ENCODE data around the gene ROR2.

The ROR2 gene

DNA sequence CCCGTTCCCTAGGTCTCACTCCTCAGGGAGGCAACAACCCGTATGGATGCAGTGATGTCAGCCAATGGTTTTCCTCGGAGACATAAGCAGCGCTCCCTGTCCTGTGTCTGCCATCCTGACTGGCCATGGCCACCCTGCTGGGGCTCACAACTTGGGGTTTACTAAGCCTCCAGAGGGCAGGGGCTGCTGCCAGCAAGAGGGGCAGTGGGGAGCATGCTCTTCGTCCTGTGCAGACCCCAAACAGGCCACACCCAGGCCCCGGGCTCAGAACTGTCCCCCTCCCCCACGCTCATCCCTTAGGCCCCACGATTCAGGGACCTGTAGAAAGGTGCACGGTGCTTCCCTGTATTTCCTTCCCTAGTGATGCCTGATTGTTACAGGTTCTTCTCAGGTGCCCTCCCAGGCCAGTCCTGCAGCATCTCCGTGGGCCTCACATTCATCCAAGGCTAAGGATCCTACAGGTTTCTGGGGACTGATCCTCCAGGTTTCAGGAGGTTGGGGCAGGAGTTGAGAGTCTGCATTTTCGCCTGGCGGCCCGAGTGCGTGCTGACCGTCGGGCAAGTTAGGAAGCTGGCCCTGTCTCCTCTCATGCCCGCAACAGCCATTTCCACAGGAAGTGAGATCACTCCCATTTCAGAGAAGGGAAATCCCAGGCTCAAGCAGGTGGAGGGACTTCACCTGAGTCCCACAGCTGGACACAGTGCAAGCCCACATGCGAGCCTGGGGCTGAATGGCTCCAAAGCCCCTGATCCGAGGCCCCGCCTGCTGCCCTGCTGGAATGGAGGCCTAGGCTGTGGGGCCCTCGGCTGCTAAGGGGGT lies 217.6 kb downstream of the ROR2 start:
- DNase-seq = no peak

DNA sequence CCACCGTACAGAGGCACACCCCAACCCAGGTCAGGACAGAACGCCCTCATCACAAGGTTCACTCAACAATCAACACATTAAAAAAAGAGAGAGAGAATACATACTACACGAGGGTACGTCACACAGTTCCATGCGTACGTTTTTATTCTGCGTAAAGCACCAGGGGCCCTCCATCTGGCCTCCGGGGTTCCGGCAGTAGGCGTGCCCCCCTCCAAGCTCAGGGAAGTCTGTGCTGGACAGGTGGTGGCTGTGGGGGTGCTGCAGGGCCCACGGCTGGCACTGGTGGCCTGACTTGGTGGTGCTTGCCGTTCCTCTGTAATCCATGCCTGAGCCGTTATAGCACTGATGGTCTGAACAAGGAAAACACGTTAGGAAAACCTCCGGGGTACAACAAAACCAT lies 219.2 kb downstream of the ROR2 start:
- DNase-seq = no peak

DNA sequence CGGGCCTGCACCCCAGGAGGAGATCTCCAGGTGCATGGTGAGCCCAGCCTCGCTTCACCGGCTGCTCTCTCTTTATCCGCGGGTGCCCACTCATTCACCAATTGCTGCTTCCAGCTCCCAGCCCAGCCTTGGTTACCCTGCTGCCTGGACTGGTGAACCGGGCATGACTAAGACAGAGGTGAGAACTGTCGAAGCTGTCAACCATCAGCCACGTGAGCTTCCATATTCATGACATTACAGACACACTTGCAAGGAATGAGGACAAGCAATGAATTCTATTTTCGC lies 220.5 kb downstream of the ROR2 start:
- DNase-seq = no peak

DNA sequence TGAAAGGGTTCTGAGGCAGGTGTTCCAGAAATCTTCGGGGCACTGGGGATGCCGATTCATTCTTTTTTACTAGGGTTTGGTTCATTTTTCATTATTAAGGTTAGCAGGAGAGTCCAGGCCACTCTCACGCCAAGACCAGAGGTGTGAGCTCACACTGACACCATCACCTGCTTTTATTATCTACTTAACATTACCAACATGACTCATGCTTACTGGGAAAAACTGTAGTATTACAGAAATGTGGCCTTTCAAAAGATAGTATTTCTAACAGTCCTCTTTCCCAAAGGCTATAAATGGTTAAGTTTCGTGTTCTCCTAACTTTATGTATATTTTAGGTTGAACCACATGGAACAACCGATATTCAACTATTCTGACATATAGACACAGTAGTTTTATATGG lies 222.1 kb downstream of the ROR2 start:
- no peak for DNase-seq

DNA sequence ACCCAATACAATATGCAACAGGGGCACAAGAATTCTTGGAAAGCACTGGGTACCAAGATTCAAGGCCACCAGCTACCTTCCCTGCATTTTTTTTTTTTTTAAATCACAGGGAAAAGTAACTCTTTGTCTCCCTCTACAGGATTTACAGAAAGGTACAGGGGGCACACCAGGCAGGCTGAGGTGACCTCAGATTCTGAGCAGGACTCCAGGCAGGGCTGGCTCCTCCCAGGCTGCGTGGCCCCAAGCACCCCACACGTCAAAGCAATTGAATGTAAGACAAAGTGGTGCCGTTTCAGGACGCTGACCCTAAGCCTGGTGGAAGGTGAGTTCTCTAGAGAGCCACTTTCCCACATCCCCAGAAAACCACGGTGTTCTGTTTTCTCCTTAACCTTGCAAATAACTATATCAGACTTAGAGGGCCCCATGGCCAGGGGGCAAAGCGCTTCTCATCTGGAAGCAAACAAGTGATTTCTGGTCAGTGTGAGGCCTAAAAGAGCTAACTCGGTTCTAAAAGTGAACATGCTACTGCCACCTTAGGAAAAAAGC lies 222.6 kb downstream of the ROR2 start:
- DNase-seq = peak; percentile 83

DNA sequence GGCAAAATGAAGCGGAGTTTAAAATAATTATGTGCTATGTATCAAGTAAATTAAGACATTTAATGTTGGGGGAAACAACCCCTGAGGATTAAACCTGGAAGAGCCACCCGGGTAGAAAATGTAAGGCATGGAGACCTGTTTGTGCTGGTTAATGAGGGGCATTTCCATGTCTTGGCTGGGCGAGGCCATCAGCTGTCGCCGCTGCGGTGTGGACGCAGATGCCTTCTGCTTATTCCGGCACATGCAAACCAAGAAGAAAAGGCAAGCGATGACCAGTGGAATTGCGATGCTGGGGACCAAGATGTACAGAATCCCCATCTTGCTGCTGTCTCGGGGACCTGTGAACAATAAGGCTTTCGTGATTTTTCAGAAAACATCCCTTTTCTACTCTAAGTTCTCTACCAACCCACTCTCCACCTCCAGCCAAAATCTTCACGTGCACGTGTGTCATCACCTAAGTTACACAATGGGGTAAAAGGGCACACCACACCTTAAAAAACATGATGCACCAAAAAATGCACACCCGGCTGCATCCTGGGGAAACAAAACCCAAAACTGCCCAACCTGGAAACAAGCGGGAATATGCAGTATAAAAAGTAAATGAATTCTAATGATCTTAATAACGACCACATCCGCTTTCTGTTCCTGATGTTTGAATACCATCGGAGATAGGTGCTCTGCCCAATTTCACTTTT lies 223.5 kb downstream of the ROR2 start:
- no peak for DNase-seq

DNA sequence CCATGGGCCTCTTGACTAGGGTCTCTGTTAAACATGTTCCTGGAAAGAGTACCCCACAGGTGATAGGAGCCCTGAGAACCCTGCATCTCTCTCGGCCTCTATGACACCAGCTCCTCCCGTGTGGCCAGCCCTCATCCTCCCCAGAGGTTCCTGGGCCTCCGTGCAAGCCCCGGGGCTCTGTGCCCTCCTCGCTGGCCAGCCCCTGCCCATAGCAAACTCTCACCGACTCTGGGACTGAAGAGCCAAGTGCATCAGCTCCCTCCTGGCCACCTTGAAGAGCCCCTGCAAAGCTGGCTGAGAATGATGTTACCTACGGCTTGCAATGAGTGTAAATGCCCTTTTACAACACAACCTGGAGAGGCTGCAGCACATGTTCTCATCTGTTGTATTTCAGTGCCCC lies 224.4 kb downstream of the ROR2 start:
- DNase-seq = no peak

DNA sequence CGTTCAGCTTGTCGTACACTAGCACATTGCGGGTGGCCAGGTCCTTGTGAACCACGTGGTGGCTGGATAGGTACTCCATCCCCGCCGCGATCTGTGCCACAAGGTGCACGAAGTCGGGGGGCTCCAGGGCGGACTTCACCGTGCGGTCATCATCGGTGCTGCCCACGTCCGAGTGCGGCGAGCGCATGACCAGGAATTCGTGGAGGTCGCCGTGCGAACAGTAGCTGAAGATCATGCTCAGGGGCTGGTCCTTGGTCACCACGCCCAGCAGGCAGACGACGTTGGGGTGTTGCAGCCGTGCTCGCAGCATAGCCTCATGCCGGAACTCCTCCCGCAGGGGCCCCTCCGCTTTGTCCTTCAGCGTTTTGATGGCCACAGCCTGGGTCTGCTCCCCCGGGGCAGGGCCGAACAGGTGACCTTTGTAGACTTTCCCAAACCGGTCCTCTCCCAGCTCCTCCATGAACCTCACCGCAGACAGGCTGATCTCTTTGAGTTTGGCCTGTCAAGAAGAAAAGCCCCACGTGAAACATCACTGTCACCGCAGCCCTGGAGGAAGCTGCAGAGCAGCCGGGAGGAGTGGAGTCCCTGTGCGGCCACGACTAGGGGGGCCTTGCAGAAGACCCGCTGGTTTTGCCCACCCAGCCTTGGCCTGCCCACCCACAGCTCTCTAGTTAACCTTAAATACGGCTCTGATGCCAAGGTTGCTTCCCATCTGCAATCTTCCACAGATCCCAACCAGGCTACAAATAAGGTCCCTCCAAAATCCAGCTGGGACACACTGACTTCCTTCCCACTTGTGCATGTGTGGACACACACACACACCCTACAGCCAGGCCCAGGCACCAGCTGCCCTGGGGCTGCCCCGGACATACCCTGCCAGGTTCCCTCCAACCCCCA lies 225.2 kb downstream of the ROR2 start:
- no peak for DNase-seq

DNA sequence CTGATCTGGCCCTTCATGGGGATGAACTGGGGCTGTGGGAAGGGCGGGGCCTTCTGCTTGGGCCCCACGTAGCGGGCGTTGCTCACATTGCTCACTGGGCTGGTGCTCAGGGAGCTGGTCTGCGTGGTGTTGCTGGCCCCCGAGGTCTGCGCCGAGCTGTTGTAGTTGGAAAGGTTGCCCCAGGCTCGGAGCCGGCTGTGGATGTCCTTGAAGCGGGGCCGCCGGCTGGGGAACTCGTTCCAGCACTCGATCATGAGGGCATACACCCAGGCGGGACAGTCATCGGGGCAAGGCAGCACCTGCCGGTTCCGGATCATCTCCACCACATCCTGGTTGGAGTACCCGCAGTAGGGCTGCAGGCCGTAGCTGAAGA lies 226.0 kb downstream of the ROR2 start:
- DNase-seq = no peak

DNA sequence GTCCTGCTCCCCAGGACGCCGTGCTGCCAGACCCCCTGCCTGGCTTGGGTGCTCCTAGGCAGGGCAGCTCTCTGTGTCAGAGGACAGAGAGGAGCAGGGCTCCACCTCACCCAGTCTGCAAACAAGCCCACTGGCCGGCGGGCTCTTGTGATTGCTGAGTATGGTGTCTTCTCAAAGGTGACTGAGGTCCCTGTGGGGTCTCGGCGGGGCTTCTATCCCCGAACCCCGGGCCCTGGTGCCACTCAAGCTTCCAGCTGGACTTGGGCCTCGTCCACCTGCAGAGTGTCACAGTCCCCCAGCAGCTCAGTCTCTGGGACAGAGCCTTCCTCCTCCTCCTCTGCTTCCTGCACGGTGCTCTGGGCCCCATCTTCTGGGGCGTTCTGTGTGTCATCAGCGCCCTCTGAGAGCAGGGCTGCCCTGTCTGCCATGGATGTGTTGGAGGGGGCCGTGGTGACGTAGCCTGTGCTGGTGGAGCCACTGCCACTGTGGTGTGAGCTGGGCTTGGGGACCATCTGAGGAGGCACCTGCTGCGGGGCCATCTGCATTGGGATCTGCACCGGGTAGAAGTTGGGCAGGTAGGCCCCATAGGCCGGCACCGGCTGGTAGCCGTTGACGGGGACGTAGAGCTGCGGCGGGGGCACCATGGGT lies 226.5 kb downstream of the ROR2 start:
- no peak for DNase-seq

DNA sequence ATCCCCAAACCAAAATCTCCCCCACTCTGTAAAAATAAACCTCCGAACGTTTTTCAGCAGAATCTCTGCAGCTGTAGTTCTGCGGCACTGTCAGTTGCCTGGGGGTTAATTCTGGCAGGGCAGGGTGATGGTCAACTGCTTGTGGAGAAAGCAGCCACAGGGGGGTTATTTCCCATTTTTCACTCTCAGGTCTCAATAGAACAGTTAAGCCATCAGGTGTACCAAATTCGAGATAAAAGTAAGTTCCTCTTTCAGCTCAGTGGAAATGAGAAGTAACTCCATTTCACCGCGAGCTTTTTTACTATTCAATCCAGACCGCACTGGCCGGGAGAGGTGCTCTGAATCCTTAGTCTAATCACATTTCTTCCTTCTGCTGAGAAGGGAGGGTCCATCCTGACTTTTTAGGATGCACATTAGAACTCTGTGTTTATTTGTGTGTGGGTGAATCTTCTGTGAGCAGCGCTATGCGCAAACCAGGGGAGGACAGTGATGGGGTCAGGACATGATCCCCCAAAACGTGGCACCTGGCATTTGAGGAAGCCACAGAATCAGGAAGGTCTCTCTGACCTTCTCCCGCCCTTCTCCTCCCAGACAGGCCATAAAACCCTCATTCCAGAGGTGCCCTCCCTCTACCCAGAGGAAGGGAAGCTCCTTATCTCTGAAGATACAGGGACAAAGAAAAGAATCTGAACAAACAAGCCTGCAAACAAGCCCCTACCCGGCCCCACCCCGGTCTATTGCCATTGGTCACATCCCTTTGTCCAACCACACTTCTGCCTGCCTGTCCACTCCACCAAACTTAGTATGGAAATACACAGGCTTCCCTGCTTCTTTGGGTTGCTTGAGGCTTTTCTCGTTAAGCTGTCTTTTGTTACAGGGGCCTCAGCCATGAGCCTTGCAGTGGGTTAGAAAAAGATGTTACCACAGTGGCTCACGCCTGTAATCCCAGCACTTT lies 229.0 kb downstream of the ROR2 start:
- DNase-seq = no peak

DNA sequence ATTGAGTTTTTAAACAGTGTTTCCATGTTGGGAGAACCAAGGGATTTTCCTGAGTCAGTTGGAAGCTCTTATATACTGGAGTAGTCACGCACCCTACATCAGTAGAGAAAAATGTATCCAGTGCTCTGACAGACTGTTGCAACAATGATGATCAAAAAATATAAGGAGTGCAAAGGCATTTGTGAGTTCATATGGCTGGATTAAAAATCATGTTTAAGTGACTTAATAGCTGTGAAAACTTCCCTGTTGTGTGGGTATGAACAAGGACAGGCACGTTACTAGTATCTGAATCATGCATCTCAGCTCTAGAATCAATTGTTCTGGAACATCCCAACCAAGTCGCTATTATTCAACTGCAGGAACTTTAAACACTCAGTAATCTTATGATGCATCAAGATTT lies 229.7 kb downstream of the ROR2 start:
- no peak for DNase-seq

DNA sequence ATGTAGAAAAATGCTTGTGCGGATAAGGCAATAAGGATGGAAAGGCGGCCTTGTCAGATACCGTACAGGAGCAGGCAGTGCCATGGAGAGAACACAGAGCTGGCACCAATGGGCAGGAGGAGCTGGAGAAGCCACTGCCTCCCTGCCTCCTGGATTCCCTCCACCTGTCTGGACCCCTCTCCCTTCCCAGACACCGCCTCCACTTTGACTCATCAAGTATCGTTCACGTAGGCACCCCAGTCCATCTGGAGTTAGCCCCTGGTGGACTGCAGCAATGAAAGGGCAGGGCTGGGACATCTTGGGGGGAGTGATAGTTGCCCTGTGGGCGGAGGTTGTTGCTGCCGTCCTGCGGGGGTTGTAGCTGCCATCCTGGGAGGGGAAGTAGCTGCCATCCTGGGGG lies 232.0 kb downstream of the ROR2 start:
- DNase-seq = no peak

DNA sequence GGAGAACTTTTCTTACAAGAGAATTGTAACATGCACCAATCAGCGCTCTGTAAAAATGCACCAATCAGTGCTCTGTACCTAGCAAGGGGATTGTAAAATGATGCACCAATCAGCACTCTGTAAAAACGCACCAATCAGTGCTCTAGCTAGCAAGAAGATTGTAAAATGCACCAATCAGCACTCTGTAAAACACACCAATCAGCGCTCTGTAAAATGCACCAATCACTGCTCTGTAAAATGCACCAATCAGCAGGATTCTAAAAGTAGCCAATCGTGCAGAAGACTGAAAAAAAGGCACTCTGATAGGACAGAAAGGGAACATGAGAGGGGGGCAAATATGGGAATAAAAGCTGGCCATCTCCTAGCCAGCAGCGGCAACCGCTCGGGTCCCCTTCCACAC lies 233.2 kb downstream of the ROR2 start:
- no peak for DNase-seq

DNA sequence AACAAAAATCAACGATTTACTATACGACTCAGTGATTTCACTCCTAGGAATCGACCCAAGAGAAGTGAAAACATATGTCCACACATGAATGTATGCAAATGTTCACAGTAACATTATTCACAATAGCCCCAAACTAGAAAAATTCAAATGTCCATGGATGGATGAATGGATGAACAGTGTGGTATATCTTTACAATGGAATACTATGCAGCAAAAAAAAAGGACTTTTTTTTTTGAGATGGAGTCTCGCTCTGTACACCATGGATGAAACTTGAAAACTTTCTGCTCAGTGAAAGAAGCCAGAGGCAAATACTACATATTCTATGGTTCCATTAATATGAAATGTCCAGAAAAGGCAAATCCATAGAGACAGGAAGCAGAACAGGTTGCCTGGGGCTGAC lies 233.8 kb downstream of the ROR2 start:
- no peak for DNase-seq

DNA sequence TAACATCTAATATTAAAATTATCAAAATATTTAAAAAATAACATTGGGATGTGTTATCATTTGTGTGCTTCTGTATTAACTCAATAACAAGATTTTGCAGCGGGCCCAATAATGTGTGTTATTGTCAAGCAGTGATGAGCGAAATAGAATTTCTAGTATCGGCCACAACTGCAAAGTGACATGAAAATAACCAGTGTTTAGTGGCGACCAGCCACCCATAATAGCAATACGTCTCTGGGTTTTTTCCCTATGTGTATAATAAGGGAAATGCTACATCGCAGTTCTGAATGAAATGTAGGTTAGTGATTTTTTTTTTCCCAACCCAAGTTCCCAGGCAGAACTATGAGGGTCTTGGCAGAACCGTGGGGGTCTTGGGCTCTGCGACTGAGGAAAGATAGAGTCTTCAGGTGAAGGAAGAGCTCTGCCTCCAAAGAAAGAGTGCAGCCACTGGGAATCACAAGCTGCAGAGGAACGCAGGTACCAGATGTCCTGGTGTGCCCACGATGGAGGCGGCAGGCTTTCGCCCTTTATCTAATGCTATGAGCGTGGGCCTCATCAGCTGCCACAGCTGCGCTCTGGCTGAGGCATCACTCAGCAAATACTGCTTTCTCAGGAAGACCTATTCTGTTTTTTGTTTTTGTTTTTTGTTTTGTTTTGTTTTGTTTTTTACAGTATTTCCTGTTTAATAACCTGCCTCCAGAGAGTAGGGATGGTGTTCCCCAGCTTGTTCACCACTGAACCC lies 235.0 kb downstream of the ROR2 start:
- no peak for DNase-seq

DNA sequence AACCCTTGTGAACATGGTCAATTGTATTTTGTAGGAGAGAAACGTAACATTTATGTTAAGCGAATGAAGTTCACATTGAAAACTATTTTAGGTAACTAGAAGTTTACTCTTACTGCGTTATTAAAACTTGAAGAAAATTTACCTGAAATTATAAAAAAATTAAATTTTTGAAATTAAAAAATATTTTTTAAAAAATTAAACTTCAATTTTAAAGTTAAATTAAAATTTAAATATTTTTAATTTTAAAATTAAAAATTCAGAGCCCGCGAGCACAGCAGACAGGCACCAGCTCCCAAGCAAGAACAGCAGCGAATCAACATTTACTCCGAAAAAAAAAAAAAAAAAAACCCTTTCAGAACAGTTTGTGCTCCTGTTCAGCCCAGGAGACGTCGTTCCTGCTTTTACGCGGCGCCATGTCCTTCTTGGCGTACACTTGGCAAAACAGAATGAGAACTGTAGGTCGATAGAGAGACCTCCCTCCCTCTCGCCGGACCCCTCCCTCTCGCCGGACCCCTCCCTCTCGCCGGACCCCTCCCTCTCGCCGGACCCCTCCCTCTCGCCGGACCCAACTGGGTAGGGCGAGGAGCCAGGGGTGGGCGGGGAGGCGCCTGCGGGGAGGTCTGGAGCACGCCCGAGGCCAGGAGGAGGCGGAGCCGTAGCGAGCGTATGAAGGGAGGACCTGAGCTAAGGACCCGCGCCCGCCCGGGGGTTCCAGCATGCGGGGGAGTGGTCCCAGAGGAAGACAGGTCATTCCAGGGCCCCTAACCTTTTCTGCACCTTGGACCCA lies 235.8 kb downstream of the ROR2 start:
- DNase-seq = peak; percentile 47

DNA sequence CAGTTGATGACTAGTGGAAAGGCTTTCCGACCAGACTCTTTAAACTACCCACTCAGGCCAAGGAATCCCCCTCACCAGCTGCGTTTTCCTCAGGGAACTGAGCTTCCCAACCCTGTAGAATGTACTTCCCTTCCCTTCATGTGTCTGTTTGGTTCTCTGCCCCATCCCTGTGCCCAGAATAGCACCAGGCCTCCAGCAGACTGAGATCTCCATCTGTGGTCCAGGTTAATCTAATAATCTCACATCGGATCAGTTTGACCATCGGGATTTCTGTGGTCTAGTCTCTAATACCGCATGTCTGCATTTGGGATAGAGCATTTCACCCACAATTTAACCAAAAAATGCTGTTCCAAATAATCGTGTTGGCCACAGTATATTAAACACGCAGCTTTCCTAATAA lies 237.2 kb downstream of the ROR2 start:
- no peak for DNase-seq

DNA sequence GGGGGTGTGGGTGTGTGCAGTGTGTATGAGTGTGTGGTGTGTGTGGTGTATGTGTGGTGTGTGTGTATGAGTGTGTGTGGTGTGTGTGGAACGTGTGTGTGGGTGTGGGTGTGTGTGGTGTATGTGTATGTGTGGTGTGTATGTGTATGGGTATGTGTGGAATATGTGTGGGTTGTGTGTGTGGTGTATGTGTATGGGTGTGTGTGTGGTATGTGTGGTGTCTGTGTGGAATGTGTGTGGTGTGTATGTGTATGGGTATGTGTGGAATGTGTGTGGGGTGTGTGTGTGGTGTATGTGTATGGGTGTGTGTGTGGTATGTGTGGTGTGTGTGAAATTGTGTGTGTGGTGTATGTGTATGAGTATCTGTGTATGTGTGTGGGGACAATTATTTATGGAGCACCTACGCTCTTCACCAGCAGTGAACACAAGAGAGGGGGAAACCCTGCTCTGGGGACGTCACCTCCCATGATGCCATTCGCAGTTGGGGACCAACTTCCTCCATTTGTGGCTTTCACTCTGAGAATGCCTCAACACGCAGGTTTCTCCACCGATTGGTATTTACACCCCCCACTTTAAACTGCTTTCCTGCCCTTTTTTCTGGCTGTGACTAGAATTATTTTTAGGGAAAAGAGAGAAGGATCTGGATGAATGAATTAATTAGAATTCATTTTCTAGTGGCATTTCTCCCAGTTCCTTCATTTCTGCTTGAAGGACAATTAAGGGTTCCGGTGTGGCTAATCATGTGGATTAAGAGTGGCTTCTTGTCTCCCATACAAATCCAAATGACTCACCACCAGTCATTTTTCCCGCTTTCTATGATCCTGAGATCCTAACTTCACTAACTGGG lies 238.1 kb downstream of the ROR2 start:
- DNase-seq = no peak
